PC-3 (cell line): ENCODE data around the gene IL1F10.

ENCODE experiments used
- CTCF ChIP-seq: fragments of 300-600 bp; sonication (generic); conservative IDR thresholded peaks from 2 replicates; pipeline ENCODE4 v1.5.1; 2017; ENCODE audit warnings: antibody characterized with exemption, low read depth, mild to moderate bottlenecking, low read length
- EZH2 ChIP-seq: fragments of 300-600 bp; sonication (generic); IDR thresholded peaks from one replicate; pipeline ENCODE4 v1.6.1; 2017; ENCODE audit warnings: antibody characterized with exemption, mild to moderate bottlenecking, low read length; ENCODE audit not compliant: unreplicated experiment
- EZH2phosphoT487 ChIP-seq: fragments of 300-600 bp; sonication (generic); IDR thresholded peaks from 2 replicates; pipeline ENCODE4 v1.6.1; 2018; ENCODE audit warnings: mild to moderate bottlenecking, antibody characterized with exemption, low read length, borderline replicate concordance

GRCh38 chr2:113036763-113037162 is 31.0 kb upstream of the IL1F10 start:
- TF ChIP-seq CTCF (no peak), EZH2phosphoT487 (no peak), EZH2 (no peak)
